GM18868 (cell line): ENCODE data around the gene PRM1.

Experiments used
- ATAC-seq: cut with Tn5 transposase; IDR thresholded peaks from one replicate; pipeline ENCODE4 v1.9.1; 2021; ENCODE audit warnings: mild to moderate bottlenecking, moderate library complexity; ENCODE audit not compliant: unreplicated experiment

Gene PRM1

GRCh38 chr16:11273721-11274324 is 7.3 kb downstream of the PRM1 start:
- no peak for ATAC-seq

DNA sequence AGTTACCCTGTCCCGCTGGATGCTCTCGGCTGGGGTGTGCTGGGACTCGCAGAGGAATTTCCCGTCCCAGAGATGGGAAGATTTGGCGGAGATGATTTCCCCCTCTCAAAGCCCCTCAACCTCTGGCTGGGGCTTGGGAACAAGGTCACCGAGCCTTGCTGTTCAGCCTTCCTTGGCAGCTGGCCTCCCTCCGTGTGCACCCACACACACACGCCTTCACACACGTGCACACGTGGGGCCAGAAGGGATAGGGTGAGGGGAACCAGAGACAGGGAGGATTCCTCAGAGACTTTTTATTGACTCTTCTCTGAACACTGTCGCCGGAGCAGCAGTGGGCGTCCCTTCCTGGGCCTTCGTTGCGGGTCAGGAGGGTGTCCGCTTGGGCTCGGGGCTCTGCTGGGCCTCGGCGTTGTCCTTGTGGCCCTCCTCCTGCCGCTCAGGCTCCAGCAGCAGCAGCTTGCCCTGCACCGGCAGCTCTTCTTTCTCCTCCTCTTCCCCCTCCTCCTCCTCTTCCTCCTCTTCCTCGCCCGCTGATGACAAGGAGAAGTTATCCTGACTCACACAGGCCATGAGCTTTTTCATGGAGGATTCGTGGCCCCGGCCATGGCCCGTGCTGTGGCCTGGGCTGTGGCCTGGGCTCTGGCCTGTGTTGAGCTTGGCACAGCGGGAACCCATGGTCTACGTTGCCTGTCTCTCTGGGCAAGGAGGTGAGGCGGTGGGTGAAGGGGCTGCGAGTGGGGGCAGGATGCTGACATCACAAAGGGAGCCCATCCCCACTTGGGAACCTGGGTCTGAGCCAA is 8.0 kb downstream of the PRM1 start, which contains the start of gene PRM3:
Gene PRM3 (minus strand): TSS at position 709 of the 800 bp plus-strand sequence. CDS start 34 bp downstream, at position 675.
- ATAC-seq = no peak

GRCh38 chr16:11272484-11272883 is 8.6 kb downstream of the PRM1 start:
- no peak for ATAC-seq

DNA sequence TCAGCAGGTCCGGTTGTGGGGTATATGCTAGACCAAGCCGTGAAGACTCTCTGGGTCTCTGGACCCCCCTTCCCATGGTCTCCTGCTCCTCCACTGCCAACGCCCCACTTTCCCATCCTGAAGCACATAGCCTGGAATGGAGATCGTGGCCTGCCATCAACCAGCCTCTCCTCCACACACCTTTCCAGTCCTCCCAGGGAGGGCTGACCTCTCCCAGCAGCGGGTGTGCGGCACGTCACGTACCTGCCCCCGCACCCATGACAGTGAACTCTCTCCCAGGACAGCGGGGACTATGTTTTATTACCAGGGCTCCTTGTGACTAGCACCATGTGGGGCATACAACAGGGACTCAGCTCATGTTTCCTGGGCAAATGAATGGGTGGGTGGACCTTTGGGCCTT is 9.5 kb downstream of the PRM1 start:
- ATAC-seq = no peak

GRCh38 chr16:11270602-11271162 is 10.4 kb downstream of the PRM1 start:
- ATAC-seq = no peak

- no peak for ATAC-seq
Measured at GRCh38 chr16:11268921-11269375, 12.2 kb downstream of the PRM1 start, which contains the start of gene TNP2. TSS of gene TNP2 (minus strand) at chr16:11269325. CDS start at chr16:11269262, 63 bp downstream.

GRCh38 chr16:11265124-11265523 is 16.0 kb downstream of the PRM1 start:
- no peak for ATAC-seq

GRCh38 chr16:11264155-11264832 is 16.8 kb downstream of the PRM1 start:
- no peak for ATAC-seq

GRCh38 chr16:11263737-11264136 is 17.4 kb downstream of the PRM1 start:
- no peak for ATAC-seq

GRCh38 chr16:11262915-11263314 is 18.2 kb downstream of the PRM1 start:
- ATAC-seq = no peak

- ATAC-seq = no peak
Measured at GRCh38 chr16:11260596-11260966, 20.5 kb downstream of the PRM1 start.

DNA sequence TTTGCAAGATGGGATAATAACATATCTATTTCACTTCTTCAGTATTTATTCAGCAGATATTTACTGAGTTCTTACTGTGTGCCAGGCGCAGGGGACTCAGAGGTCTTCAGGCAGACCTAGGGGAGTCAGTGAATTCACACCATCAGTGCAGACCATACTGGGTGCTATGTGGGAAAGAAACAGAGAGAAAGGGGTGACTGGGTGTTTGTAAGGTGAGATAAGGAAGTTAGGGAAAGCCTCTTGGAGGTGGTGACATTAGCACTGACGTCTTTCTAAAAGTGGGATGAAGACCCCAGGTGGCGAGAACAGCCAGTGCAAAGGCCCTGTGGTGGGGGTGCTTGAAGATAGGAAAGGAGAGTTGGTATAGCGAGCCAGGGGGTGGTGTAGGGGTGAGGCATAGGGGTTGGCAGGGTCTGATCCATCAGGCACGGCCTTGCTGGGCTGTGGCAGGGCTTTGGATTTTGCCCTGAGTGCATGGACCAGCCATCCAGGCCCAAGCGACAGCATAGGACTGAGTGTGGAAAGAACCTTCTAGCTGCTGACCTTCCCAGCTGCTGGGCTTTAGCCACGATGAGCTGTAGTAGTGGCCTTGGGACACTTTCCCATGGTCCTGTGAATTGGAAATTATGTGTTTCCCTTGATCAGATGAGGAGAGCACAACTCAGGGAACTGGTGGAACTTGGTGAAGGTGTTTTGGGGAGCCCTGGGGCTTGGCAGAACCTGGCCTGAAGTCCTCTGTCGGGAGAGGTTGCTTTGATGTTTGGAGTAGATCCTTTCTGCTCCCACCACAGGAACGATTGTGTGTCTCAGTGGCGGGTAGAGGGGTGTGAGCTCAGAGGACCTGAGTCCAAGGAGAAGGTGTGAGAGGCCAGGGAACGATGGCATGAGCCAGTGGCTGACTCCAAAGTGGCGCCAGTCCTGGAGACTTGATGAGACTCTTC is 21.2 kb downstream of the PRM1 start:
- no peak for ATAC-seq

DNA sequence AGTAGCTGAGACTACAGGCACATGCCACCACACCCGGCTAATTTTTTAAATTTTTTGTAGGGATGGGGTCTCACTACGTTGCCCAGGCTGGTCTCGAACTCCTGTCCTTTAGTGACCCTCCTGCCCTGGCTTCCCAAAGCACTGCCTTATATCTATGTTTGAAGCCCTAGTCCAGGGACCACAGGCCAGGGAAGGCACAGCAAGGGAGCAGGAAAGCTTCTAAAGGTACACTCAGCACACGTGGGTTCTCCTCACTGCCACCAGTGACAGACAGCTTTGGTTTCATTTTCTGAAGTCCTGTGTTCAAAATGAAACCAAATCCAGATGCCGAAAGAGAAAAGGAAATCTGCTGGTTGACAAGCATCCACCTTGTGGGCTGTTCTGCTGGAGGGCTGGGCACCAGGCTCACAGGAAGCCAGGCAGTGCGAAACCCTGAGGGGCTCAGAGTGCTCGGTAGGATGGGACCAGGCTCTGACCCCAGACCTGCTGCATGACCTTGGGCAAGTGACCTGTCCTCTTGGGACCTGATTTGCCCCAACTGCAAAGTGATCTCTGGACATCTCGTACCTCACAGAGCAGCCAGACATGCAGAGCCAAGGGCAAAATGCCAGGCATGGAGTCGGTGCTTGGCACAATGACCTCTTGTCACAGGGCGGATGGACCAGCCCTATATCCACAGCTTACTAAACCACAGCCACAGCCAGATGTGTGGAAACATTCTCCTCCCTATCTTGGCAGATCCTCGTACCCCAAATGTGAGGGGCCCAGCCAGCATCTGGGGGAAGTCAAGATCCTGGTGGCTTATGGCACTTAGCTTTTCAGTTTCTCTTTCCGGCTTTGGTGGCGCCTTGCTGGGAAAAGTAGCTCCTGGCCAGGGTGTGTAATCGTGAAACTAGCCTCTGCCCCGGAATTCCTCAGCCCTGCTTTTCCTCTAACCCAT is 22.3 kb downstream of the PRM1 start:
- no peak for ATAC-seq

- ATAC-seq = no peak
Measured at GRCh38 chr16:11257131-11257938, 23.8 kb downstream of the PRM1 start.

DNA sequence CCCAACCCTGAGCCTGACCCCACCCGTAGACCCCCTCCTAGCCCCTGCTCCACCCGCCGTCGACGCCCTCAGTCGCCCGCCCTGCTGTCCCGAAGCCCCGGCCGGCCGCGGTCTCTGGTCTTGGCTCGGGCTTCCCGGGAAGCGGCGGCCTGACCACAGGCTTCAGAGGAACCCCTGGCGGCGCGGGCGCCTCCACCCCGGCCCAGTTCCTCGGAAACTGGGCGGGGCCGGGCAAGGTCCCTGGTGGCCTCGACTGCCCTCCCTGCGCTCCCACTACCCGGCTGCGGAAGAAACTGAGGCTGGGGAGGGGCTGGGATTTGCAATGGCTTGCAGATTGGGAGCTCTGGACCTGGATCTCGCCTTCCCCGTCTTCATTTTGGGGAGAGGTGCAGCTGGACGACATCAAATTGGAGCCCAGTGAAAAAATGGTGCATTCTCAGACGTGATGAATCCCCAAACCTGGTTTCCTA is 24.4 kb downstream of the PRM1 start:
- no peak for ATAC-seq

GRCh38 chr16:11255737-11256660 is 25.1 kb downstream of the PRM1 start, which contains the start of gene SOCS1:
TSS of gene SOCS1 (minus strand) at chr16:11256204. CDS start at chr16:11255478, 726 bp downstream.
- ATAC-seq = peak; percentile 54
